ENCODE measurements around the gene CPNE9. TPM values are rescaled to one million over a fixed set of nuclear protein-coding genes. Genes with fewer than 3 reads are reported as not detected.

The CPNE9 gene
- total RNA-seq, 1 donor from 2014 or later = 0.52 TPM

GRCh38 chr3:9686050-9686550, 17.5 kb upstream of the CPNE9 start:
- Histone ChIP-seq H3K4me3 (ENCODE audit: low read length in 3 of 3) (no peak overlapping the region), H3K9me3 (ENCODE audit: control insufficient read depth in 3 of 3, low read length in 3 of 3) (no peaks in the 10 kb centered on the region), H3K4me1 (ENCODE audit: control insufficient read depth in 3 of 3, insufficient read depth in 3 of 3, low read length in 3 of 3) (no peaks in the 10 kb centered on the region), H3K36me3 (ENCODE audit: control insufficient read depth in 3 of 3, insufficient read depth in 3 of 3, low read length in 3 of 3) (peaks cover 84 to 94% (median 90%) of the 10 kb centered on the region in 3 donors), H3K9ac (ENCODE audit: low read depth in 1 of 3, low read length in 3 of 3) (no peak overlapping the region), H3K27me3 (ENCODE audit: control insufficient read depth in 3 of 3, insufficient read depth in 3 of 3, low read length in 3 of 3) (no peaks in the 10 kb centered on the region), H3K27ac (ENCODE audit: low read depth, low read length) (no peak overlapping the region)

DNA sequence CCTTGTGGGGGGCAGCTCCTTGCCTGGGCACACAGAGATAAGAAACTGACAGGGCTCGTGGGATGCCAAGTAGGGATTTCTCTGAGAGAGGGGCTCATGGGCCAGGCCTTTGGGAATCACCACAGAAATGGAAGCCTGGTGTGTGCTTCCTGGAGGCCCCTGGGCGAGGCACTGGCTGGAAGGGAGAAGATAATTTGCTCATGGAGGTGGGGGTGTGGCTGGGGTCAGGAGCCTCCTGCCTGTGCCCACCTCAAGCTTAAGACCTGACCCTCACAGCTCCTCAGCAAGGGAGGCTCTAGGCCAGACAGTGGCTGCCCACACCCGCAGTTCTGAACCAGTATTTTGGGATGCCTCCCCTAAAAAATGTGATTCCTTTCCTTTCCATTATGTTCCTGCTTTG, 16.9 kb upstream of the CPNE9 start:
- H3K9me3 ChIP-seq (ENCODE audit: control insufficient read depth in 3 of 3, low read length in 3 of 3) = no peaks in the 10 kb centered on the region
- H3K4me3 ChIP-seq (ENCODE audit: low read length in 3 of 3) = no peak overlapping the region
- no peak overlapping the region for H3K9ac ChIP-seq (ENCODE audit: low read depth in 1 of 3, low read length in 3 of 3)
- H3K27me3 ChIP-seq (ENCODE audit: control insufficient read depth in 3 of 3, insufficient read depth in 3 of 3, low read length in 3 of 3) = no peaks in the 10 kb centered on the region
- H3K36me3 ChIP-seq (ENCODE audit: control insufficient read depth in 3 of 3, insufficient read depth in 3 of 3, low read length in 3 of 3) = peaks cover 85 to 94% (median 91%) of the 10 kb centered on the region in 3 donors
- no peak overlapping the region for H3K27ac ChIP-seq (ENCODE audit: low read depth, low read length)
- no peaks in the 10 kb centered on the region for H3K4me1 ChIP-seq (ENCODE audit: control insufficient read depth in 3 of 3, insufficient read depth in 3 of 3, low read length in 3 of 3)

GRCh38 chr3:9687514-9687913, 16.1 kb upstream of the CPNE9 start:
- H3K36me3 ChIP-seq (ENCODE audit: control insufficient read depth in 3 of 3, insufficient read depth in 3 of 3, low read length in 3 of 3) = peaks cover 84 to 90% (median 89%) of the 10 kb centered on the region in 3 donors

DNA sequence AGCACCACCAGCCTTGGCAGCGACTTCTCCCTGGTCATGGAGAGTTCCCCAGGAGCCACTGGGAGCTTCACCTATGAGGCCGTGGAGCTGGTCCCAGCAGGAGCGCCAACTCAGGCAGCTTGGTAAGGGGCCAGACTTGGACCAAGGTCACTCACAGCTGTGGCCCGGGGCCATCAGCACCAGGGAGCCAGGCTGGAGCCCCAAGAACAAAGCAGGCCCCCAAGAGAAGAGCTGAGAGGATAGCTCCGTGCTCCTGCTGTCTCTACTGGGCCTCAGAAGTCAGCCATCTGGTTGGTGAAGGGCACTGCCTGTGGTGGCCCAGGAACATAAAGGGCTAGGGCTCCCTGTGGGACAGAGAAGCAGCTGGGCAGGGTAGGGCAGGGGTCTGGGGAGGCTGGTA, 14.7 kb upstream of the CPNE9 start:
- no peak overlapping the region for H3K4me3 ChIP-seq (ENCODE audit: low read length in 3 of 3)
- H3K9ac ChIP-seq (ENCODE audit: low read depth in 1 of 3, low read length in 3 of 3) = no peak overlapping the region
- H3K9me3 ChIP-seq (ENCODE audit: control insufficient read depth in 3 of 3, low read length in 3 of 3) = no peaks in the 10 kb centered on the region
- no peak overlapping the region for H3K27ac ChIP-seq (ENCODE audit: low read depth, low read length)
- no peaks in the 10 kb centered on the region for H3K27me3 ChIP-seq (ENCODE audit: control insufficient read depth in 3 of 3, insufficient read depth in 3 of 3, low read length in 3 of 3)
- H3K36me3 ChIP-seq (ENCODE audit: control insufficient read depth in 3 of 3, insufficient read depth in 3 of 3, low read length in 3 of 3) = peaks cover 80 to 91% (median 89%) of the 10 kb centered on the region in 3 donors
- H3K4me1 ChIP-seq (ENCODE audit: control insufficient read depth in 3 of 3, insufficient read depth in 3 of 3, low read length in 3 of 3) = no peaks in the 10 kb centered on the region

More at GRCh38 chr3:9687514-9687913, 16.1 kb upstream of the CPNE9 start:
- H3K4me3 ChIP-seq (ENCODE audit: low read length in 3 of 3) = no peak overlapping the region
- H3K4me1 ChIP-seq (ENCODE audit: control insufficient read depth in 3 of 3, insufficient read depth in 3 of 3, low read length in 3 of 3) = no peaks in the 10 kb centered on the region
- H3K27me3 ChIP-seq (ENCODE audit: control insufficient read depth in 3 of 3, insufficient read depth in 3 of 3, low read length in 3 of 3) = no peaks in the 10 kb centered on the region
- H3K9ac ChIP-seq (ENCODE audit: low read depth in 1 of 3, low read length in 3 of 3) = no peak overlapping the region
- no peaks in the 10 kb centered on the region for H3K9me3 ChIP-seq (ENCODE audit: control insufficient read depth in 3 of 3, low read length in 3 of 3)
- H3K27ac ChIP-seq (ENCODE audit: low read depth, low read length) = no peak overlapping the region

GRCh38 chr3:9689757-9690156, 13.9 kb upstream of the CPNE9 start:
- Histone ChIP-seq H3K9me3 (ENCODE audit: control insufficient read depth in 3 of 3, low read length in 3 of 3) (no peaks in the 10 kb centered on the region), H3K27ac (ENCODE audit: low read depth, low read length) (no peak overlapping the region), H3K36me3 (ENCODE audit: control insufficient read depth in 3 of 3, insufficient read depth in 3 of 3, low read length in 3 of 3) (peaks cover 76 to 91% (median 88%) of the 10 kb centered on the region in 3 donors)

GRCh38 chr3:9690451-9691450, 12.9 kb upstream of the CPNE9 start:
- H3K9me3 ChIP-seq (ENCODE audit: control insufficient read depth in 3 of 3, low read length in 3 of 3) = no peaks in the 10 kb centered on the region
- H3K36me3 ChIP-seq (ENCODE audit: control insufficient read depth in 3 of 3, insufficient read depth in 3 of 3, low read length in 3 of 3) = peaks cover 73 to 90% (median 85%) of the 10 kb centered on the region in 3 donors
- H3K27me3 ChIP-seq (ENCODE audit: control insufficient read depth in 3 of 3, insufficient read depth in 3 of 3, low read length in 3 of 3) = no peaks in the 10 kb centered on the region
- H3K9ac ChIP-seq (ENCODE audit: low read depth in 1 of 3, low read length in 3 of 3) = no peak overlapping the region
- no peak overlapping the region for H3K4me3 ChIP-seq (ENCODE audit: low read length in 3 of 3)
- no peaks in the 10 kb centered on the region for H3K4me1 ChIP-seq (ENCODE audit: control insufficient read depth in 3 of 3, insufficient read depth in 3 of 3, low read length in 3 of 3)
- H3K27ac ChIP-seq (ENCODE audit: low read depth, low read length) = no peak overlapping the region

More at GRCh38 chr3:9689757-9690156, 13.9 kb upstream of the CPNE9 start:
- no peaks in the 10 kb centered on the region for H3K4me1 ChIP-seq (ENCODE audit: control insufficient read depth in 3 of 3, insufficient read depth in 3 of 3, low read length in 3 of 3)
- H3K9ac ChIP-seq (ENCODE audit: low read depth in 1 of 3, low read length in 3 of 3) = no peak overlapping the region
- H3K4me3 ChIP-seq (ENCODE audit: low read length in 3 of 3) = no peak overlapping the region
- no peaks in the 10 kb centered on the region for H3K27me3 ChIP-seq (ENCODE audit: control insufficient read depth in 3 of 3, insufficient read depth in 3 of 3, low read length in 3 of 3)

GRCh38 chr3:9691636-9692035, 12.0 kb upstream of the CPNE9 start:
- Histone ChIP-seq H3K9ac (ENCODE audit: low read depth in 1 of 3, low read length in 3 of 3) (no peak overlapping the region), H3K27me3 (ENCODE audit: control insufficient read depth in 3 of 3, insufficient read depth in 3 of 3, low read length in 3 of 3) (no peaks in the 10 kb centered on the region), H3K4me1 (ENCODE audit: control insufficient read depth in 3 of 3, insufficient read depth in 3 of 3, low read length in 3 of 3) (peaks cover 0 to 2% (median 2%) of the 10 kb centered on the region in 3 donors), H3K36me3 (ENCODE audit: control insufficient read depth in 3 of 3, insufficient read depth in 3 of 3, low read length in 3 of 3) (peaks cover 67 to 81% (median 78%) of the 10 kb centered on the region in 3 donors), H3K4me3 (ENCODE audit: low read length in 3 of 3) (no peak overlapping the region), H3K9me3 (ENCODE audit: control insufficient read depth in 3 of 3, low read length in 3 of 3) (no peaks in the 10 kb centered on the region), H3K27ac (ENCODE audit: low read depth, low read length) (no peak overlapping the region)

DNA sequence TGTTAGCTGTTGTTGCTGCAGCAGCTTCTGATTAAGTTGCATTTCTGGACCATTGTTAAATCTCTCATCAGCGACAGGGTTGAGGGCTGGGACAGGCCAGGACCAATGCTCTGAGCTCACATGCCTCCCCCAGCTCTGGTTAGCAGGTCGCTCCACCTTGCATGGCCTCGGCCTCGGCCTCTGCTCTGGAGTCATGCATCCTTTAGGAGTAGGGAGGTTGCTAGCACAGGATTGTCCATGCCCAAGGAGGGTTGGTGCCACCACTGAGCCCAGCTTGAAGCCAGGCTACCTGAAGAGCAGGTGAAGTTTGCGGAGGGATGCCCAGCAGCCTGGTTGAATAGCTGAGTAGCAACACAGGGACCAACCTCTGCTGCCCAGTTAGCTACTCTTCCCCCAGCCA, 11.2 kb upstream of the CPNE9 start:
- H3K9ac ChIP-seq (ENCODE audit: low read depth in 1 of 3, low read length in 3 of 3) = no peak overlapping the region
- H3K27me3 ChIP-seq (ENCODE audit: control insufficient read depth in 3 of 3, insufficient read depth in 3 of 3, low read length in 3 of 3) = no peaks in the 10 kb centered on the region
- no peak overlapping the region for H3K4me3 ChIP-seq (ENCODE audit: low read length in 3 of 3)
- H3K27ac ChIP-seq (ENCODE audit: low read depth, low read length) = no peak overlapping the region
- peaks cover 0 to 6% (median 5%) of the 10 kb centered on the region in 3 donors for H3K4me1 ChIP-seq (ENCODE audit: control insufficient read depth in 3 of 3, insufficient read depth in 3 of 3, low read length in 3 of 3)
- H3K9me3 ChIP-seq (ENCODE audit: control insufficient read depth in 3 of 3, low read length in 3 of 3) = no peaks in the 10 kb centered on the region
- peaks cover 71 to 86% (median 83%) of the 10 kb centered on the region in 3 donors for H3K36me3 ChIP-seq (ENCODE audit: control insufficient read depth in 3 of 3, insufficient read depth in 3 of 3, low read length in 3 of 3)

DNA sequence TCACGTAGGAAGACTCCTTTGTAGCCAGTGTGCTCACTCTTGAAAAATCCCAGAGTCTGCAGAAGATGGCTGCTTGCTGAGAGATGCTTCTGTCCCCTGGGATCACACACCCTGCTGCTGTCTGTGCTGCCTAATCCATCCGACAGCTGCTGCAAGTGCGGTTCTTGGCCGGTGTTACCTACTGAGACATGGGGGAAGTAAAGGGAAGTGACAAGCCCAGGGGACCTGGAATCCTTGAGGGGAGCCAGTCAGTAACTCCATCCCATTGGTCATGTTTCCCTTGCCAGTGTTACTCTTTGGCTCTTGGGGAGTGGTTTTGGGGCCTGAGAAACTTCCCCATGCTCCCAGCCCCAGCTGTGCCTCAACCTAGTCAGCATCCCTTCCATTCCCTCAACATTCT, 8.3 kb upstream of the CPNE9 start:
- no peak overlapping the region for H3K4me3 ChIP-seq (ENCODE audit: low read length in 3 of 3)
- H3K4me1 ChIP-seq (ENCODE audit: control insufficient read depth in 3 of 3, insufficient read depth in 3 of 3, low read length in 3 of 3) = peaks cover 0 to 6% (median 5%) of the 10 kb centered on the region in 3 donors
- peaks cover 67 to 78% (median 77%) of the 10 kb centered on the region in 3 donors for H3K36me3 ChIP-seq (ENCODE audit: control insufficient read depth in 3 of 3, insufficient read depth in 3 of 3, low read length in 3 of 3)
- H3K27ac ChIP-seq (ENCODE audit: low read depth, low read length) = no peak overlapping the region
- H3K27me3 ChIP-seq (ENCODE audit: control insufficient read depth in 3 of 3, insufficient read depth in 3 of 3, low read length in 3 of 3) = no peaks in the 10 kb centered on the region
- H3K9ac ChIP-seq (ENCODE audit: low read depth in 1 of 3, low read length in 3 of 3) = peak overlapping the region in 1 of 3 donors; percentile 25
- no peaks in the 10 kb centered on the region for H3K9me3 ChIP-seq (ENCODE audit: control insufficient read depth in 3 of 3, low read length in 3 of 3)

DNA sequence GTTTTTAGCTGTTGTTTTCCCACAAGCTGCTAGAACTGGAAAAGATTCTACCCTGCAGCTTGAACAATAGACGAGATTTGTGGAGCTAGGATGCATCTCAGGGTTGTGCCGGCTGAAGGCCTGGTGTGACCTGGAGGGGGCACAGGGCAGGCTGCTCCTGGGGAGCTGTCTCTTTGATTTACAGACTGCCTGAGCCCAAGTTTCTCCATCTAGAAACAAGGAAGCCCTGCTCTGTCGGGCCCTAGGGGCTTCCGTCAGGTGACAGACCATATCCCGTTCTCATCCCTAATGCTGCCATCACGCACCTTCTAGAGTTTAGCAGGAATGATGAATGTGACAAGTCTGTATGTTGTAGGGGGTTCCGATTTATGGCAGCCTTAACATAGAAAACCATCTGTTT, 7.9 kb upstream of the CPNE9 start:
- Histone ChIP-seq H3K27ac (ENCODE audit: low read depth, low read length) (no peak overlapping the region), H3K27me3 (ENCODE audit: control insufficient read depth in 3 of 3, insufficient read depth in 3 of 3, low read length in 3 of 3) (no peaks in the 10 kb centered on the region), H3K4me3 (ENCODE audit: low read length in 3 of 3) (no peak overlapping the region), H3K4me1 (ENCODE audit: control insufficient read depth in 3 of 3, insufficient read depth in 3 of 3, low read length in 3 of 3) (peaks cover 0 to 6% (median 5%) of the 10 kb centered on the region in 3 donors), H3K36me3 (ENCODE audit: control insufficient read depth in 3 of 3, insufficient read depth in 3 of 3, low read length in 3 of 3) (peaks cover 64 to 74% (median 73%) of the 10 kb centered on the region in 3 donors), H3K9me3 (ENCODE audit: control insufficient read depth in 3 of 3, low read length in 3 of 3) (no peaks in the 10 kb centered on the region), H3K9ac (ENCODE audit: low read depth in 1 of 3, low read length in 3 of 3) (peak overlapping the region in 1 of 3 donors; percentile 25)

All from skeletal muscle tissue (tissue), 4 donors.